GM21360 (cell line): ENCODE results near the gene FLYWCH2.
A peak's percentile ranks its signal among the peaks of the same experiment; 100 is the strongest.
"Not testable (repeated sequence)": the region's sequence is repeated elsewhere in the genome, so short reads cannot be mapped to it uniquely, and the experiment has no call there.

Experiments
- ATAC-seq: cut with Tn5 transposase; IDR thresholded peaks from one replicate; pipeline ENCODE4 v1.9.1; 2021; ENCODE audit warnings: mild to moderate bottlenecking, moderate library complexity; ENCODE audit not compliant: unreplicated experiment

FLYWCH2 gene

DNA sequence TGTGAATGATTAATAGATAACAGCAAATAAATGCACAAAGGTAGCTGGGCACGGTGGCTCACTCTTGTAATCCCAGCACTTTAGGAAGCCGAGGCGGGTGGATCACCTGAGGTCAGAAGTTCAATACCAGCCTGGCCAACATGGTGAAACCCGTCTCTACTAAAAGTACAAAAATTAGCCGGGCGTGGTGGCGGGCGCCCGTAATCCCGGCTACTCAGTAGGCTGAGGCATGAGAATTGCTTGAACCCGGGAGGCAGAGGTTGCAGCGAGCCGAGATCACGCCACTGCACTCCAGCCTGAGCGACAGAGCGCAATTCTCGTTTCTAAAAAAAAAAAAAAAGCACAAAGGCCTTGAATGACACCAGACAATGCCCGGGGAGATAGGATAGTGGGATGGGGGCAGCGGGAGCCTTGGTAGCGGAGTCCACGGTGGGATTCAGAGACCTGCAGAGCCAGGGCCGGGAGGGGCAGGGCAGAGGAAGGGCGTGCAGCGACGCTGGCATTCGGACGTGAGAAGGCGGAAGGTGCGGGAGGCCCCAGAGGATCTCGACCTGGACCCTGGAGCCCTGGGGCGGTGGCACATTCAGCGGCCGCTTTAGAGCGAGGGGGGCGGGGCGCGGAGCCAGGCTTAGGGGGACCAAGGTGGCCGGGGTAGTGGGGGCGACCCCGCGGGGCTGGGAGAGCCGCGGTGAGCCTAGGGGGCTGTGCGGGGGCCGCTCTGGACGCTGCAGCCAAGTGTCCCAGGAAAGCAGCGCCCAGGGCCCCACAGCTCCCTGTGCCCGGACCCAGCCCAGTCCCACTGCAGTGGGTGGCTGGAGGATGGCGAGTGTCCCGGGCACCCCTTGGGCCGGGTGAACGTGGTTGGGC is 999 bp upstream of the FLYWCH2 start:
- peak; percentile 5 for ATAC-seq

DNA sequence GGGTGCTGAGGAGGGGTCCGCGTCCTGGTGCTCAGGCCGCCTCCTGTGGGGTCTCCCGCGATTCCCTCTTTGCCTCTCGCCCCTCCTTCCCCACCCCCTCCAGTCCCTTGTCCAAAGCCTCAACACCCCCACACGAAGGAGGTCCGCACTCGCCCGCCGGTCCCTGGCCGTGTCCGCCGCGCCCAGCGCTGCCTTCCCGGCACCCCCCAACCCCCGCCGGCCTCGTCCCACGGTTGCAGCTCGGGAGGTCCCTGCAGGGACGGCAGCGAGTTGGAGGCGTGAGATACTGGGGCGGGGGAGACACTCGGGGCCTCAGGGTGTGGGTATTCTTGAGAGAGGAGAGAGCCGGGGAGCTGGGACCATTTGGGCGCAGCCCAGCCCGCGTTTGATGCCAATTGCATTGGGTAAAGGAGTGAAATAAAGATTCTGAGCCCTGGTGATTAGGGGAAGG is 468 bp downstream of the FLYWCH2 start:
- no peak for ATAC-seq

GRCh38 chr16:2884041-2884451 is 1.0 kb downstream of the FLYWCH2 start:
- no peak for ATAC-seq

DNA sequence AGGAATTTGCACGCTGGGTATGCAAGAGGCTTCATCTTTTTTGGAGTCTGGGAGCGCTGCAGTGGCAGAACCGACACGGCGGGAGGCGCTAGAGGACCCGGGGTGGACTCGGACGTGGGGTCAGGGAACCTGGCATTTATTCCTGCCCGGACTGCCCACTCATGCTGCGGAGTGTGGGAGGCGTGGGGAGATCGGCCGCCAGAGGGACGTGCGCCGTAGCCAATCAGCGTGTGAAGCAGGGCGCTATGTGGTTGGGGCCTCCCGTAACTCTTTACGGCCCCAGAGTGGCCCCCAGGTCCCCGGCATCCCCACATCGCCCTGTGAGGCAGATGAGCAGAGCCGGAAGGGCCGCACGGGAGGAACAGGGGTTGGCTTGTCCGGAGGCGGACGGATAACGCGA is 11.2 kb downstream of the FLYWCH2 start:
- ATAC-seq: no peak

DNA sequence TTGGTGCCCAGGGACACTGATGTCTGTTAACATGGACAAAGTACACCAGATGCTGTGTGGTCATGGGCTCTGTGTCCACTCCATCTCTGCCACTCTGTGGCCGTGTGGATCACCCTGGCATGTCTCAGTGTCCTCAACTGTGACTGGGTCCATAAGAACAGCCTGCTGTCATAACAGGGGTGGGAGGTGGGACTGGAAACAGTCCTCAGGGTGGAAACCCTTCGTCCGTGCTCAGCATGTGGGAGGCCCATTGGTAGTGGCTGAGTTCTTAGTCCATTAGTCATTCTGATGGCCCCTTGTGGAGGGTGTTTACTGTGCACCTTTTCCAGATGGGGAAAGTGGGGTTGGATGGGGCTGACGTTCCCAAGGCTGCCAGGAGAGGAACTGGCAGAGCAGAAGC is 12.8 kb downstream of the FLYWCH2 start:
- ATAC-seq: no peak

GRCh38 chr16:2896480-2897010 is 13.5 kb downstream of the FLYWCH2 start:
- ATAC-seq: no peak

DNA sequence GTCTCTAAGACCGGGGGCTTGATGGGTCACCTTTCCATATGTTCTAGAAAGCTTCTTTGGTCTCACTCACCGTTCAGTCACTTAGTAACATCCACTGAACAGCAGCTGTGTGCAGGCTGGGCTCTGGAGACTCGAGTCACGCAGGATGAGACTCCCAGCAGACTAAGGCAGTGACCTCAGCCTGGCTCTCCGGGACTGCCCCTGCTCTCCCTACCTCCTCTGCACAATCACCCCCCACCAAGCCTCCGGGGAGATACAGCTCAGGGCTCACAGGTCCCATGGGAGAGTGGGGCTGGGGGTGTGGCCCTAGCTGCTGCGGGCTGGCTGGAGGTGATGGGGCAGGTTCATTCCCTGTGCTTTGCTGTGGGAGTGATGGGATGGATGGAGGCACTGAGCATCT is 14.1 kb downstream of the FLYWCH2 start:
- ATAC-seq: no peak

DNA sequence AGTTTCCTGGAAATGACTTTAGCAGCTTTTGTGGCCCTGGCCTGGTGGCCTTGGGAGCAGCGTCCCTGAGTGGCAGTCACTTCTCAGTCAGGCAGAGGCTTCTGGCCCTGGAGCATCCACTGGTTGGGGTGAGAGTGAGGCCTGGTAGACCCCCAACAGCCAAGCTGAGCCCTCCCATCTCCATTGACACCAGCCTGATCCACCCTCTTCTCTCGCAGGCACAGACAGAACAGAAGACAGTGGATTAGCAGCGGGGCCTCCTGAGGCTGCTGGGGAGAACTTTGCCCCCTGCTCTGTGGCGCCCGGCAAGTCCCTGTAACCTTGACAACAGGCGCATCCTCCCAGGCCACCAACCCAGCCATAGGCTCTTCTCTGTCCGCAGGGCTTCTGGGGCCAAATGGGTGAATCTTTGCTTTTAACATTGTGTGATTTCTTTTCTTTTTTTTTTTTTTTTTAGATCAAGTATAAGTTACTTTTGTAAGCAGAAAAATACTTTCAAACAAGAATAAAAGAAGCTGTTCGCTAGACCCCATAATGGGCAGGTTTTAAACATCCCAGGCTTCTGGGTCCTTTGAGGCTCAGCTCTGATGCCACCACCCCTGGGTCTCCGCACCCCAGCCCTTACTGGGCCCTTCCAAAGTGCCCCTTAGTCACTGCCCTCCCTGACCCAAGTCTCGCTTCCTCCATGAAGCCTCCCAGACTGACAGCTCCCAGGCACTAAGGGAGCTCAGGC is 16.0 kb downstream of the FLYWCH2 start:
- ATAC-seq: no peak

DNA sequence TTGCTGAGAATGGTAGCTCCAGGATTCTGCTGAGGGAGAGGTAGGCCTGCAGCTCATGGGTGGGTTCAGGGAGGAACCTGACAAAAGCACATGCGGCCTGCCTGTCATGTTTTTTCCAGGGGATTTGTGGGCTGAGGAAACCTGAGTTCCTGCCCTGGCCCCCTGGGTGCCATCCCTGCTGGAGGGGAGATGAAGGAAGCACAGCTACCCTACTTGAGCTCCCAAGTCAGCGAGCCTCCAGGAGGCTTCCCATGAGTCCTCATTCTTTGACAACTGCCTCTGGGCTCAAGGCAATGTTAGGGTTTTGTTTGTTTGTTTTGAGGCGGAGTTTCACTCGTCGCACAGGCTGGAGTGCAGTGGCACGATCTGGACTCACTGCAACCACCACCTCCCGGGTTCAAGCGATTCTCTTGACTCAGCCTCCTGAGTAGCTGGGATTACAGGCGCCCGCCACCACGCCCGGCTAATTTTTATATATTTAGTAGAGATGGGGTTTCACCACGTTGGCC is 16.6 kb downstream of the FLYWCH2 start:
- ATAC-seq: no peak

DNA sequence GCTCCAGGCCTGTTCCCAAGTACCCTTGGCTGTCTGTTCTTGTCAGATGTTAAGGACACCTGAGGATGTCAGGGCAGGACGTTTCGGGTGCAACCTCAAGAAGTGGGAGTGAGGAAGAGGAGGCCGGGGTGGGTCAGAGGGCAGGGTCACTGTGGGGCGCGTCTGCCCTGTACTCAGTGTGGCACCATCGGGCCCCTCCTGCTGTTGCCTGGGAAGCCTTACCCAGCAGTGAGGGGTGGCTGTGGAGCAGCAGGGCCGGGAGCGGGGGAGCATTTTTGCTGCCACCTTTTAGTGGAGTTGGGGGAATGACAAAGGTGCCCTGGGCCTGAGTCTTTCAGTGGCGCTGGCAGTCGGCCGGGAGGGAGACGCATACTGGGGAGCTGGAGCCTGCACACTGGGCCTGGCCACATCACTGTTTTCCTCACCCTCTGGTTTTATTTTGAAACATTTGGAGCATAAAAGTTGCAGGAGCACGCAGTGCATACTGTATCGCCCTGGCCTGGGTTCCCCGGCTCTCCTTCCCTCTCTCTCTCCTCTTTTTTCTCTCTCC is 17.6 kb downstream of the FLYWCH2 start:
- ATAC-seq: no peak

- no peak for ATAC-seq
Measured at GRCh38 chr16:2902337-2903130, 19.5 kb downstream of the FLYWCH2 start.

- ATAC-seq: peak; percentile 40
Measured at GRCh38 chr16:2904100-2904921, 21.3 kb downstream of the FLYWCH2 start.

DNA sequence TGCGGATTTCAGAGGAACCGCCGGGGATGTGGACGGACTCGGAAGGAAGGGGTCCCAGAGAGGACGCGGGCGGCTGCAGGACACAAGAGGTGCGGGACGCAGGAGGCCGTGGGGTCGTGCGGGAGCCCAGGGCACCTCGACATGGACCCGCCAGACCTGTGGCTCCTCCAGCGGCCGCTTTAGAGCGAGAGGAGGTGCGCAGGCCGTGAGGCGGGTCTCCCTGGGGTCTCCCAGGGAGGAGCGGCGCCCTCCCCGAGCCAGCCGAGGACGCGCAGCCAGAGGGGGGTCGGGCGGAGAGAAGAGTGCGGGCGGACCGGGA is 21.9 kb downstream of the FLYWCH2 start:
- ATAC-seq: peak; percentile 14

GRCh38 chr16:2905241-2905987 is 22.4 kb downstream of the FLYWCH2 start:
- ATAC-seq: peak; percentile 70

GRCh38 chr16:2905988-2906387 is 23.0 kb downstream of the FLYWCH2 start:
- no peak for ATAC-seq

GRCh38 chr16:2907084-2907753 is 24.2 kb downstream of the FLYWCH2 start:
- ATAC-seq: not testable (repeated sequence)

- no peak for ATAC-seq
Measured at GRCh38 chr16:2910441-2910969, 27.5 kb downstream of the FLYWCH2 start.

DNA sequence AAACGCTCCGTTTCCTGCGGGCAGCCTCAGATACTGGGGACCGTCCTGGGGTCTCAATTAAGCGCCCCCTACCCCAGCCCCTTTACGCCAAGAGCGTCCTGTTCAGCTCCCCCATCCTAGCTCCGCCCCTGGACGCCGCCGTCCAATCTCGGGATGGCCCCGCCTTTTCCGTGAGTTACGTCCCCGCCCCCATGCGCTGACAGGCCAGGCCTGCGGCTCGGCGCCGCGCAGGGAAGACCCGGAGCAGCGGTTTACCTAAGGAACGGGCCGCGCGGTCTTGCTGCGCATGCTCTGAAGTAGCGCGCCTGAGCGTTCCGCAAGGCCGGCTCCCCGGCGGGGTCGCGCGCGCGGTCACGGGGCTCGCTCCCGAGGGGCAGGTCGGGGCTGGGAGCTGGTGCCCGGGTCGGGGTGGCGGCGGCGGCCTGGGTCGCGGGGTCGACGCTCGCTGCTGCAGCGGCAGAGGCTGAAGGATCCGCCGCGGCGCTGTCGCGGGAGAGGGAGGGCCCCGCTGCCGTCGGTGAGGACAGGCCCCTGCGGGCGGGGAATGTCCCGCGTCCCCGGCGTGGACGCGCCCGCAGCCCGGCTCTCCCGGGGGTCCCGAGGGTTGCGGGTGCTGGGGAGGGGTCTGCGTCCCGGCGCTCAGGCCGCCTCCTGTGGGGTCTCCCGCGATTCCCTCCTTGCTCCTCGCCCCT is 28.8 kb downstream of the FLYWCH2 start, which contains the start of gene FLYWCH1:
Gene FLYWCH1 (plus strand): TSS at position 294 of the 692 bp plus-strand sequence. CDS start 17,755 bp downstream, outside the sequence.
- peak; percentile 91 for ATAC-seq
